Mucosa of rectum (tissue), 2 donors: ENCODE data around the gene VGLL2.
A peak's percentile ranks its signal among the peaks of the same experiment; 100 is the strongest.

ENCODE experiments used
- H3K27ac ChIP-seq, 2 donors: one replicate each; pipeline ENCODE4 v1.7.0; 2013; ENCODE audit warnings: inconsistent platforms in 2 of 2, low read depth in 2 of 2, low read length in 2 of 2
- H3K27me3 ChIP-seq, 2 donors: one replicate each; pipeline ENCODE4 v1.7.0; 2013; ENCODE audit warnings: low read length in 2 of 2; ENCODE audit not compliant: control insufficient read depth in 2 of 2, insufficient read depth in 2 of 2
- H3K36me3 ChIP-seq, 2 donors: one replicate each; pipeline ENCODE4 v1.7.0; 2013; ENCODE audit warnings: low read length in 2 of 2; ENCODE audit not compliant: control insufficient read depth in 2 of 2, insufficient read depth in 2 of 2
- H3K4me1 ChIP-seq, 2 donors: one replicate each; pipeline ENCODE4 v1.7.0; 2013; ENCODE audit warnings: low read length in 2 of 2, mild to moderate bottlenecking in 1 of 2; ENCODE audit not compliant: control insufficient read depth in 2 of 2, insufficient read depth in 2 of 2
- H3K4me3 ChIP-seq, 2 donors: one replicate each; pipeline ENCODE4 v1.7.0; 2013; ENCODE audit warnings: low read length in 2 of 2
- H3K9ac ChIP-seq, 2 donors: one replicate each; pipeline ENCODE4 v1.7.0; 2013; ENCODE audit warnings: low read length in 2 of 2, low read depth in 1 of 2, mild to moderate bottlenecking in 1 of 2
- H3K9me3 ChIP-seq, 2 donors: one replicate each; pipeline ENCODE4 v1.7.0; 2013; ENCODE audit warnings: low read length in 2 of 2; ENCODE audit not compliant: control insufficient read depth in 2 of 2
- donor health status: healthy.
- donor health status: Normal muscosa, but diverticular disease.

VGLL2 gene, protein sequence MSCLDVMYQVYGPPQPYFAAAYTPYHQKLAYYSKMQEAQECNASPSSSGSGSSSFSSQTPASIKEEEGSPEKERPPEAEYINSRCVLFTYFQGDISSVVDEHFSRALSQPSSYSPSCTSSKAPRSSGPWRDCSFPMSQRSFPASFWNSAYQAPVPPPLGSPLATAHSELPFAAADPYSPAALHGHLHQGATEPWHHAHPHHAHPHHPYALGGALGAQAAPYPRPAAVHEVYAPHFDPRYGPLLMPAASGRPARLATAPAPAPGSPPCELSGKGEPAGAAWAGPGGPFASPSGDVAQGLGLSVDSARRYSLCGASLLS

DNA sequence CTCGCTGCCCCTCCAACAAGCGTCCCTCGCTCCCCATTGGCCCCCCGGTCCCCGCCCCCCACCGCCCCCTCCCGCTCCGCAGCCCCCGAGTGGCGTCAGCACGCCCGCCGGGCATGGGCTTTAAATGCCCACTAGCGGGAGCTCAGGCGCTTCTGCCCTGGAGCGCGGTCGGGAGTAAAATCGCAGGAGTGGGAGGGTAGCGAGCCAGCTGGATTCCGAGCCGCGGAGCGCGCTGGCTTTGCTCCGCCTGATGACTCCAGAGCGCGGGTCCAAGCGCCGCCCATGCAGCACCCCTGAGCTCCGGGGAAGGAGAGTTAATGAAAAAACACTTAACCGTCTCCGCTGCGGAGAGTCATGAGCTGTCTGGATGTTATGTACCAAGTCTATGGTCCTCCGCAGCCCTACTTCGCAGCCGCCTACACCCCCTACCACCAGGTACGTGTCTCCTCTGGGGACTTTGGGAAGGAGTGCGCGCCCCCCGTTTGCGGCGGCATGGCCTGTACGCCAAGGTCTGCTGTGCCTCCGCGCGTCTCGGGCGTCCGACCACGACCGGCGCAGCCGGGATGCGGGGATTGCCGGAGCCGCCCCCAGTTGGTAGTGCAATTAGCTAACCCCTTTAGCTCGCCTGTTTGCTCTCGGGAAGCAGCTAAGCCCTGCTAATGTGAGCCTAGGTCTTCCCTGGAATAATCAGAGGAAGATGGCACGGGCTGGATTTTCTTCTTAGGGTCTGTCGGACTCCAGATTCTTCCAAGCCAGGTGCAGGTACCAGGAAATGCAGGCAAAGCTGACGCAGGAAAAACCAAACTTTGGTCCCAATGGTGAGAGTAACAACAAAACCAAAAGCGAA is at the start of gene VGLL2:
VGLL2 (plus strand) TSS at position 149 of the 847 bp plus-strand sequence; CDS start at position 355, 206 bp downstream.
- Histone ChIP-seq H3K4me1 (peaks cover 10 to 16% of the 10 kb centered on the region in 2 donors), H3K9ac (no peak within 1 kb of the TSS), H3K27ac (no peak within 1 kb of the TSS), H3K36me3 (no peaks in the 10 kb centered on the region), H3K9me3 (no peaks in the 10 kb centered on the region), H3K27me3 (peaks cover 75 to 79% of the 10 kb centered on the region in 2 donors), H3K4me3 (peak within 1 kb of the TSS; percentile 49 to 64)

DNA sequence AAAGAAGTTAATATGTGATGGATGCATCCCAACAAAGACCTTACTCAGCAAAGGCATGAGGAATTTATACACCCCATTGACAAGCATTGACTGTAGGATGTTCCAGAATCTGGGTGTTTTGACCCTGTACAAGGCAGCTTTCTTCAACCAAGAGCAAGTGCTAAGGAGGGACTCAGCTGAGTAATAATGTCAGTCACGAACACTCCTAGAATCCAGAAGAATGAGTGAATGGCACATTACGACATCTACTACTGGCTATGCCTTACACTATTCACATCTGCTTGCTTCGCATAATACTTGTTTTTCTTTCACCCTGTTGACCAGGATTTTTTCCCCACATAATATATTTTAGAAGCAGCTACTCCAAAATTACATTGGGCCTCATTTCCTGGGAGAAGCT is 42.5 kb upstream of the VGLL2 start:
- Histone ChIP-seq H3K4me3 (no peak overlapping the region), H3K4me1 (no peaks in the 10 kb centered on the region), H3K9me3 (no peaks in the 10 kb centered on the region), H3K36me3 (no peaks in the 10 kb centered on the region), H3K9ac (no peak overlapping the region), H3K27ac (no peak overlapping the region), H3K27me3 (no peaks in the 10 kb centered on the region)

DNA sequence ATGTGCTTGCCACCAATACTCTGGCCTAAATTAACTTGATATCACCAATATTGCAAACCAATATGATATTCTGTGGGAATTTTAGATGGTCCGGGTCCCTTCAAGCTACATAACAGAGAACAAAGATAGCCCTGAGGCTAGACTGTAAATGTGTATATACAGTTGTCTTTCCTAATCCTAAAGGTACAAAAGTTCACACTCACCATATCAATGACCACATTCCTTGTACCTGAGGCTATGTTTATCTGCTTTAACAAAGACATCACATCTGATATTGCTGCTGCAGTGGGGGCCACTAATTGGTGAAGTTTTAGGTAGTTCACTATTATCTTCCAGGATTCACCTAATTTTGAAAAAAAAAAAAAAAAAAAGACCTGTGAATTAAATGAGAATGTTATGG is 38.6 kb upstream of the VGLL2 start:
- H3K9ac ChIP-seq, result no peak overlapping the region
- no peak overlapping the region for H3K27ac ChIP-seq
- H3K4me3 ChIP-seq, result no peak overlapping the region
- H3K27me3 ChIP-seq, result no peaks in the 10 kb centered on the region
- H3K4me1 ChIP-seq, result no peaks in the 10 kb centered on the region
- no peaks in the 10 kb centered on the region for H3K36me3 ChIP-seq
- H3K9me3 ChIP-seq, result no peaks in the 10 kb centered on the region

DNA sequence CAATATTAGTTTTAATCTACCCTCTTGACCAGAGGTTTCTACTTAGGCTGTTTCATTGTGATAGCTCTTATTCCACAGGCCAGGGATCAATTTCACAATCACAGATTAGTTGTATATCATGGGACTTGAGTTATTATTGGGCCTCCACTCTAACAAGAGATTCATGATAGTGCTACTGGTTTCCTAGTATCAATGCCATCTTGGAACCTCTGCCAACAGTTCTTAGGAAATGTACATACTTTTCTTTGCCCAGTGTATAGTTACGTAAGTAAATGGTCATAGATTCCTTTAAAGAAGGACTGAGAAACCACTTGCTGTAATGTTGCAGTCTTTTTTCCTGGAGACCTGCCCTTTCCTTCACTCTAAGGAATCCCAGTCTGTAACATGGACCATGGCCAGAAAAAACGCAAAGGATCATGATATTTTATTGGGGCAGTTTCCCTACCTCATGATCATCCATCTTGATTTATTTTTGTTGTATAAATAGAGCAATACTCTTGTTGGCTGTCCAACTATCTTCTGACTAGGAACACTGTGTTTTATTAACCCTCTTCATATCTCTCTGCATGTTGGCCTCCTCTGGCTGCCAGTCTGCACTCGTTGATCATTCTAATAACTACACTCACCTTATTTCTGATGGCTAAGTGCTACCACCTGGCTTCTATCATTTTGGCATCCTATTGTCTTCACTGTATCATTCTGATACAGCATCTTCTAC is 38.0 kb upstream of the VGLL2 start:
- Histone ChIP-seq H3K4me1 (no peaks in the 10 kb centered on the region), H3K9ac (no peak overlapping the region), H3K27me3 (no peaks in the 10 kb centered on the region)

DNA sequence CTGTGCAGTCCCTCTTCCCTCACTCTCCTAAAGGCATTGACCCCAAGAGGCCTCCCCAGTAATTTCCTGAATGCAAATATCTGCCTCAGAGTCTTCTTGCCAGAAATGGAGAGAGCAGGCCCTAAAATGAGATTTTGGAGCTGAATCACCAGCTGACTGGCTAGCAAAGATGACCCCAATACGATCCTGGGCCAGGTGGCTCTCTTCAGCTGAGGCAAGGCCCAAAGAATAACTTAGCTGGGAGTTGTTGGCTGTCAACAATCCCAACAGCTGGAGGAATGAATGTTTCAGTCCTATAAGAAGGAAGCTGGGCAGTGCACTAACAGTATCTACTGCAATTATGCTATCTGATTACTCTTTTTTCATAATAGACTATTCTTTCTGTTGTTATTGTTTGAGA is 37.2 kb upstream of the VGLL2 start:
- no peaks in the 10 kb centered on the region for H3K27me3 ChIP-seq
- no peaks in the 10 kb centered on the region for H3K9me3 ChIP-seq
- H3K27ac ChIP-seq, result no peak overlapping the region
- no peaks in the 10 kb centered on the region for H3K36me3 ChIP-seq
- no peak overlapping the region for H3K9ac ChIP-seq
- no peaks in the 10 kb centered on the region for H3K4me1 ChIP-seq
- H3K4me3 ChIP-seq, result no peak overlapping the region

More for the DNA sequence above, 38.0 kb upstream of the VGLL2 start:
- no peak overlapping the region for H3K4me3 ChIP-seq
- H3K36me3 ChIP-seq, result no peaks in the 10 kb centered on the region
- H3K9me3 ChIP-seq, result no peaks in the 10 kb centered on the region
- H3K27ac ChIP-seq, result no peak overlapping the region

DNA sequence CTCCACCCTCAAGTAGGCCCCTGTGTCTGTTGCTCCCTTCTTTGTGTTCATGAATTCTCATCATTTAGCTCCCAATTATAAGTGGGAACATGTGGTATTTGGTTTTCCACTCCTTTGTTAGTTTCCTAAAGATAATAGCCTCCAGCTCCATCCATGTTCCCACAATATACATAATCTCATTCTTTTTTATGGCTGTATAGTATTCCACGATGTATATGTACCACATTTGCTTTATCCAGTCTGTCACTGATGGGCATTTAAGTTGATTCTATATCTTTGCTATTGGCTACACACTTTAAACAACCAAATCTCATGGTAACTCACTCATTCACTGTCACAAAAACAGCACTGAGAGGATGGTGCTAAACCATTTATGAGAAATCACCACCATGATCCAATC is 35.5 kb upstream of the VGLL2 start:
- Histone ChIP-seq H3K4me3 (no peak overlapping the region), H3K36me3 (no peaks in the 10 kb centered on the region), H3K4me1 (no peaks in the 10 kb centered on the region), H3K27me3 (no peaks in the 10 kb centered on the region), H3K9ac (no peak overlapping the region), H3K9me3 (no peaks in the 10 kb centered on the region), H3K27ac (no peak overlapping the region)

DNA sequence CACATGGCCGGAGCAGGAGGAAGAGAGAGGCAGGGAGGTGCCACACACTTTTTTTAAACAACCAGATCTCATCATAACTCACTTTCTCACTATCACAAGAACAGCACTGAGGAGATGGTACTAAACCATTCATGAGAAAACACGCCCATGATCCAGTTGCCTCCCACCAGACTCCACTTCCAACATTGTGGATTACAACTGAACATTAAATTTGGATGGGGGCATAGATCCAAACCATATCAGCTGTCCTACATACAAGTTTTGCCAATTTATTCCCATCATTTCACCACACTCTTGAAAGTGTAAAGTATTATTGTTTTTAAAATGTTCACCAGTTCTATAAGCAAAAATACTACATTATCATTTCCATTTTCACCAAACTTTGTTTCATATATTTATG is 33.9 kb upstream of the VGLL2 start:
- Histone ChIP-seq H3K27ac (no peak overlapping the region), H3K36me3 (no peaks in the 10 kb centered on the region), H3K4me3 (no peak overlapping the region), H3K27me3 (no peaks in the 10 kb centered on the region), H3K9ac (no peak overlapping the region), H3K9me3 (no peaks in the 10 kb centered on the region), H3K4me1 (no peaks in the 10 kb centered on the region)

DNA sequence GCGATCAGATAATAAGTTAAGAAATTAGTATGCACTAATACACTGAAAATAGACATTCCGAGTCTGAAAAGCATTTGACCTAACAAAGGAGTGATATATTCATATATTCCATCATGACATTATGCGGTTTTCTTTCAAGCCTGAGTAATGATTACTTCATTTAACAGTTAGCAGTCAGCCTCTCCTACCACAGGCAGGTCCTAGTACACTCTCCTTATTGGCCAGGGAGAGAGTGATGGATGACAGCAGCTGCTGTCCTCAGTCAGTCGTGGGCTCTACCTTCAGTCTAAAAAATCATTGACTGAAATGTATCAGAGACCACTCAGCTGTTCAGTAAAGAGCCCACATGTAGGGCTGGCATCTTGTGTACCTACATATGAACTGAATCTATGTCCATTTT is 33.2 kb upstream of the VGLL2 start:
- no peak overlapping the region for H3K9ac ChIP-seq
- no peak overlapping the region for H3K4me3 ChIP-seq
- no peaks in the 10 kb centered on the region for H3K9me3 ChIP-seq
- H3K4me1 ChIP-seq, result no peaks in the 10 kb centered on the region
- H3K27ac ChIP-seq, result no peak overlapping the region
- no peaks in the 10 kb centered on the region for H3K36me3 ChIP-seq
- no peaks in the 10 kb centered on the region for H3K27me3 ChIP-seq

DNA sequence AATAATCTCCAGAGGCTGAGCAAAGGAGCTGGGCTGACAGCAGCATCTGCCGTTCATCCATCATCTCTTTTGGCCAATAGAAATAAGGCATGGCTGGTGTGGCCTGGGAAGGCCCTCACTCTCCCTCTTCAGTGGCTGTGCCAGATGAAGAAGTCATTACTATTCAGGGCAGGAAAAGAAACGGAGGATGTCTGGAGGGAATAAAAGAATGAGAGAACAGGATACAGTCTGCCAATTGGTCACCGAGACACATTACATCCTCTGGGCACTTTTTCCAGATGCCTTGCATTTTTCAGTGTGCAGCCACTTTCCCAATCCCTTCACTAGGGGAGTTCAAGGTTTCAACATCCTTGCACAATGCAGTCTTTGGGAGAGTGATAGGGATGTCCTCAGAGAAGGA is 32.2 kb upstream of the VGLL2 start:
- Histone ChIP-seq H3K27me3 (no peaks in the 10 kb centered on the region), H3K9me3 (no peaks in the 10 kb centered on the region), H3K4me3 (no peak overlapping the region), H3K4me1 (no peaks in the 10 kb centered on the region), H3K36me3 (no peaks in the 10 kb centered on the region), H3K27ac (no peak overlapping the region), H3K9ac (no peak overlapping the region)

DNA sequence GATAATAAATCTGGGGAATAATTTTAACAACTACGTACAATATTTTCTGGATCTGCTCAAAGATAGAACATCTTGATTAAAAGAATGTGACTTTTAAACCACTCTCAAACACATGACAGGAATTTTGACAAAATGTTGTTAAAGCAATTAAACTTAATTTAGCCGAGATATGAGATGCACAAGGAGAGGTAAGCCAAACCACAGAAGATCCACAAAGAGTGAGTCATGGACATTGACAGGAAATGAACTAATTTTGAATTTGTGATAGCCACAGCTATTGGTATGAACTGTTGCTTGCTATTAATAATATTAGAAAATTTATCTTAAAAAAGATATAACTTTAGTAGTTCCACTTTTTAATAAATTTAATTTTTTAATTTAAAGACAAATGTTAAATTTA is 27.8 kb upstream of the VGLL2 start:
- Histone ChIP-seq H3K36me3 (no peaks in the 10 kb centered on the region), H3K27me3 (no peaks in the 10 kb centered on the region), H3K4me1 (no peaks in the 10 kb centered on the region), H3K9ac (no peak overlapping the region), H3K4me3 (no peak overlapping the region), H3K27ac (no peak overlapping the region), H3K9me3 (no peaks in the 10 kb centered on the region)
